HepG2 (cell line): ENCODE measurements around the gene PPP2R5C. TPM values are rescaled to one million over a fixed set of nuclear protein-coding genes. Genes with fewer than 3 reads are reported as not detected.
"Not testable (repeated sequence)": the region's sequence is repeated elsewhere in the genome, so short reads cannot be mapped to it uniquely, and the experiment has no call there.

Experiments used
- ATAC-seq: fragments of 200-7000 bp; cut with Tn5 transposase; 3 replicates; pipeline ENCODE4 v1.9.1; 2020; ENCODE audit warnings: mild to moderate bottlenecking, moderate library complexity
- BruUV-seq: library from RNA; stranded (reverse); fragments of 400-500 nt; replicated peaks from 2 replicates; lab custom pipeline; 2021; lab: Mats Ljungman, UMichigan
- CTCF ChIA-PET: fragments of 300-600 bp; formaldehyde crosslinking; extraction: SDS; loops from one replicate; lab custom pipeline; 2021; ENCODE audit warnings: low total read pairs, inconsistent platforms, low intra/inter-chr PET ratio; lab: Yijun Ruan, JAX
- POLR2A ChIA-PET: fragments of 350-600 bp; sonication (Branson Sonifier 250); formaldehyde crosslinking; loops from one replicate; lab custom pipeline; 2020; ENCODE audit warnings: antibody characterized with exemption, inconsistent platforms; lab: Yijun Ruan, JAX
- DNase-seq: peaks from one replicate; pipeline ENCODE4 v3.0.0-alpha.2; 2015; ENCODE audit warnings: low spot score
- FAIRE-seq: peaks from 3 replicates; lab custom pipeline; 2011; peaks lifted over from hg19 to GRCh38; lab: Jason Lieb, UNC
- H2AFZ ChIP-seq: one replicate; pipeline ENCODE4 v1.6.1; 2011; ENCODE audit warnings: low read length, inconsistent platforms
- H3K27ac ChIP-seq: fragments of 300-600 bp; 3 replicates; pipeline ENCODE4 v1.8.0; 2011; ENCODE audit warnings: mixed run types, mild to moderate bottlenecking, mixed read lengths, low read length, inconsistent platforms; ENCODE audit not compliant: insufficient read depth; ENCODE audit errors: extremely low read length
- H3K27me3 ChIP-seq, 2 experiments: fragments of 200-600 bp in 1 of 2; 2 replicates in 1 of 2; 3 replicates in 1 of 2; pipeline versions ENCODE4 v1.6.0 to v1.8.0; 2011; ENCODE audit warnings: low read length in 2 of 2, mild to moderate bottlenecking in 2 of 2, moderate library complexity in 2 of 2, inconsistent platforms in 1 of 2; ENCODE audit not compliant: insufficient read depth in 2 of 2, control insufficient read depth in 1 of 2
- H3K36me3 ChIP-seq, 2 experiments: fragments of 200-600 bp in 1 of 2; replicated peaks in 1 of 2; 2 replicates in 1 of 2; 3 replicates in 1 of 2; pipeline versions ENCODE4 v1.5.1 to v1.8.0; 2011; ENCODE audit warnings: low read length in 2 of 2, inconsistent platforms in 1 of 2; ENCODE audit not compliant: insufficient read depth in 2 of 2, control insufficient read depth in 1 of 2
- H3K4me1 ChIP-seq: 2 replicates; pipeline ENCODE4 v1.5.1; 2012; ENCODE audit warnings: low read length, inconsistent platforms; ENCODE audit not compliant: insufficient read depth
- H3K4me2 ChIP-seq: 2 replicates; pipeline ENCODE4 v1.6.0; 2011; ENCODE audit warnings: low read depth, low read length, inconsistent platforms
- H3K4me3 ChIP-seq, 3 experiments: fragments of 200-600 bp in 1 of 3; sonication (generic), shearing (Covaris generic) in 1 of 3; replicated peaks in 1 of 3; 2 replicates each; pipeline ENCODE4 v1.5.1; 2011 to 2016; ENCODE audit warnings: low read length in 3 of 3, inconsistent platforms in 2 of 3, low read depth in 2 of 3, mild to moderate bottlenecking in 2 of 3, control low read depth in 1 of 3, mixed read lengths in 1 of 3; ENCODE audit not compliant: insufficient read depth in 1 of 3
- H3K79me2 ChIP-seq: one replicate; pipeline ENCODE4 v1.6.1; 2011; ENCODE audit warnings: low read length, inconsistent platforms; ENCODE audit not compliant: insufficient read depth
- H3K9ac ChIP-seq: 2 replicates; pipeline ENCODE4 v1.6.0; 2011; ENCODE audit warnings: mild to moderate bottlenecking, low read depth, low read length, inconsistent platforms; ENCODE audit not compliant: insufficient read depth
- H3K9me3 ChIP-seq: 2 replicates; pipeline ENCODE4 v1.5.1; 2012; ENCODE audit warnings: mild to moderate bottlenecking, low read length
- H4K20me1 ChIP-seq: 2 replicates; pipeline ENCODE4 v1.6.0; 2011; ENCODE audit warnings: inconsistent platforms, mild to moderate bottlenecking, low read length, moderate library complexity; ENCODE audit not compliant: insufficient read depth
- ELK4 ChIP-seq: sonication (generic); formaldehyde crosslinking; IDR thresholded peaks from 2 replicates; pipeline ENCODE4 v1.9.0; 2021; ENCODE audit warnings: missing genetic modification reagents, borderline replicate concordance
- WGBS: methylation state at CpG from one replicate; pipeline ENCODE4 v1.1.6; 2017; ENCODE audit warnings: low lambda C conversion rate; 5-methylcytosine and 5-hydroxymethylcytosine counted together
- in situ Hi-C: cut with HindIII; loops from 2 replicates; pipeline ENCODE4 v1.10.0; 2017; ENCODE audit warnings: low pct_unique_long_range_greater_than_20kb; ENCODE audit not compliant: extremely low pct_ligation_motif_present
- intact Hi-C: fragments of 100-400 bp; cut with micrococcal nuclease; formaldehyde crosslinking; loops from one replicate; pipeline ENCODE4 v1.10.0; 2022; ENCODE audit not compliant: unreplicated experiment
- polyA plus RNA-seq, 8 experiments: library from polyadenylated mRNA; depleted of rRNA in 3 of 8; stranded (reverse) in 7 of 8; unstranded in 1 of 8; fragments of >200 nt; fragmentation: Illumina TruSeq in 4 of 8; extraction: Trizol in 4 of 8; gene quantifications; 2 replicates each; pipeline versions ENCODE4 v1.2.1 to v1.2.3, GENCODE V29; 2011 to 2016; ENCODE audit warnings: low read depth in 4 of 8, missing spikeins in 1 of 8, mixed read lengths in 1 of 8; ENCODE audit not compliant: insufficient read depth in 1 of 8
- total RNA-seq, 5 experiments: library from RNA; depleted of rRNA; stranded (reverse); fragments of >200 nt; fragmentation: Illumina TruSeq; extraction: Trizol; gene quantifications; 2 replicates each; pipeline ENCODE4 v1.2.3, GENCODE V29; 2016; ENCODE audit warnings: low read depth in 1 of 5

The PPP2R5C gene
- total and polyA plus RNA-seq, 2 of the 13 experiments (the other 11 are each of a cell fraction or from before 2014, with no cell fraction given): 74.3 to 78.5 TPM

GRCh38 chr14:101761032-101761880, at the start of gene PPP2R5C (continued):
- no peak for TF ChIP-seq ELK4 (CRISPR knock-in tag)

GRCh38 chr14:101711857-101712233, 49.7 kb upstream of the PPP2R5C start:
- in situ Hi-C loops: loop anchor here (5.0 to 25.0 kb wide), 2 partner anchors 45 to 375 kb away; partner anchors contain the start of gene HSP90AA1
- H3K9ac ChIP-seq, CTCF ChIA-PET, intact Hi-C loops, H3K27ac ChIP-seq, BruUV-seq, H4K20me1 ChIP-seq, DNase-seq, FAIRE-seq, H3K36me3 ChIP-seq, ATAC-seq, H3K27me3 ChIP-seq, H3K4me3 ChIP-seq, H2AFZ ChIP-seq, POLR2A ChIA-PET, H3K79me2 ChIP-seq, H3K9me3 ChIP-seq, H3K4me2 ChIP-seq: not testable (repeated sequence)
- WGBS: 77% methylated on average over 12 of the region's 12 CpGs
- peaks cover 46% of the 10 kb centered on the region for H3K4me1 ChIP-seq

DNA sequence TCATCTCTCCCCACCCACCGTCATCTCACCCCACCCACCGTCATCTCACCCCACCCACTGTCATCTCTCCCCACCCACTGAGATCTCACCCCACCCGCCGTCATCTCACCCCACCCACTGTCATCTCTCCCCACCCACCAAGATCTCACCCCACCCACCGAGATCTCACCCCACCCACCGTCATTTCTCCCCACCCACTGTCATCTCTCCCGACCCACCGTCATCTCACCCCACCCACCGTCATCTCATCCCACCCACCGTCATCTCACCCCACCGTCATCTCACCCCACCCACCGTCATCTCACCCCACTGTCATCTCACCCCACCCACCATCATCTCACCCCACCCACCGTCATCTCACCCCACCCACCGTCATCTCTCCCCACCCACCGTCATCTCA, 49.2 kb upstream of the PPP2R5C start:
- H3K9ac ChIP-seq, H3K4me3 ChIP-seq, H3K27me3 ChIP-seq, H3K79me2 ChIP-seq, DNase-seq, CTCF ChIA-PET, POLR2A ChIA-PET, intact Hi-C loops, H3K27ac ChIP-seq, FAIRE-seq, H3K4me2 ChIP-seq, H3K9me3 ChIP-seq, H4K20me1 ChIP-seq, H3K36me3 ChIP-seq, BruUV-seq, ATAC-seq, H2AFZ ChIP-seq: not testable (repeated sequence)
- peaks cover 47% of the 10 kb centered on the region for H3K4me1 ChIP-seq
- in situ Hi-C loops: loop anchor here (5.0 to 25.0 kb wide), 2 partner anchors 45 to 375 kb away; partner anchors contain the start of gene HSP90AA1
- 94% methylated on average over 15 of the region's 15 CpGs for WGBS

DNA sequence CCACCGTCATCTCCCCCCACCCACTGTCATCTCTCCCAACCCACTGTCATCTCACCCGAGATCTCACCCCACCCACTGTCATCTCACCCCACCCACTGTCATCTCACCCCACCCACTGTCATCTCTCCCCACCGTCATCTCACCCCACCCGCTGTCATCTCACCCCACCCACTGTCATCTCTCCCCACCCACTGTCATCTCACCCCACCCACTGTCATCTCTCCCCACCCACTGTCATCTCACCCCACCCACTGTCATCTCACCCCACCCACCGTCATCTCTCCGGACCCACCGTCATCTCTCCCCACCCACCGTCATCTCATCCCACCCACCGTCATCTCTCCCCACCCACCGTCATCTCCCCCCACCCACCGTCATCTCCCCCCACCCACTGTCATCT, 48.4 kb upstream of the PPP2R5C start:
- in situ Hi-C loops: loop anchor here (5.0 to 25.0 kb wide), 2 partner anchors 44 to 374 kb away; partner anchors contain the start of gene HSP90AA1
- peaks cover 47% of the 10 kb centered on the region for H3K4me1 ChIP-seq
- H3K27ac ChIP-seq, CTCF ChIA-PET, intact Hi-C loops, H2AFZ ChIP-seq, H3K79me2 ChIP-seq, FAIRE-seq, ATAC-seq, H3K4me2 ChIP-seq, H3K36me3 ChIP-seq, H4K20me1 ChIP-seq, H3K27me3 ChIP-seq, POLR2A ChIA-PET, DNase-seq, H3K9ac ChIP-seq, H3K4me3 ChIP-seq, BruUV-seq, H3K9me3 ChIP-seq: not testable (repeated sequence)
- 90% methylated on average over 11 of the region's 11 CpGs for WGBS
